Activated CD4-positive, alpha-beta T cell treated with anti-CD3 and anti-CD28 coated beads for 4 hours (primary cell): ENCODE results near the gene RGS11.
"Not testable (repeated sequence)": the region's sequence is repeated elsewhere in the genome, so short reads cannot be mapped to it uniquely, and the experiment has no call there.

ENCODE experiments used
- DNase-seq, 2 donors: peaks; one replicate each; pipeline ENCODE4 v3.0.0-alpha.2; 2020

RGS11 gene

GRCh38 chr16:261031-261691, 14.6 kb downstream of the RGS11 start:
- DNase-seq, result no peak

GRCh38 chr16:260326-260725, 15.4 kb downstream of the RGS11 start:
- DNase-seq, result no peak

- DNase-seq, result no peak
These were observed 15.9 kb downstream of the RGS11 start for GRCh38 chr16:259814-260253.

- no peak for DNase-seq
These were observed 16.5 kb downstream of the RGS11 start for GRCh38 chr16:259226-259625.

GRCh38 chr16:258091-258490, 17.7 kb downstream of the RGS11 start:
- DNase-seq, result not testable (repeated sequence)

DNA sequence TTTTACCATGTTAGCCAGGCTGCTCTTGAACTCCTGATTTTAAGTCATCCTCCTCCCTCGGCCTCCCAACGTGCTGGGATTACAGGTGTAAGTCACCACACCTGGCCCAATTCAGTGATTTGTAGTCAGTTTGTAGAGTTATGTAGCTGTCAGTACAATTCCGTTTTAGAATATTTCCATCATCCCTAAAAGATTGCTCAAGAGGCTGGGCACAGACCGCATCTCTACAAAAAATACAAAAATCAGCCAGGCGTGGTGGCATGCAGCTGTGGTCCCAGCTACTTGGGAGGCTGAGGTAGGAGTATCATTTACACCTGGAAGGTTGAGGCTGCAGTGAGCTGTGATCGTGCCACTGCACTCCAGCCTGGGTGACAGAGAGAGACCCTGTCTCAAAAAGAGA, 20.6 kb downstream of the RGS11 start:
- DNase-seq, result no peak

GRCh38 chr16:254461-254860, 21.3 kb downstream of the RGS11 start:
- DNase-seq, result no peak

- no peak for DNase-seq
These were observed 21.9 kb downstream of the RGS11 start for GRCh38 chr16:253833-254232.

DNA sequence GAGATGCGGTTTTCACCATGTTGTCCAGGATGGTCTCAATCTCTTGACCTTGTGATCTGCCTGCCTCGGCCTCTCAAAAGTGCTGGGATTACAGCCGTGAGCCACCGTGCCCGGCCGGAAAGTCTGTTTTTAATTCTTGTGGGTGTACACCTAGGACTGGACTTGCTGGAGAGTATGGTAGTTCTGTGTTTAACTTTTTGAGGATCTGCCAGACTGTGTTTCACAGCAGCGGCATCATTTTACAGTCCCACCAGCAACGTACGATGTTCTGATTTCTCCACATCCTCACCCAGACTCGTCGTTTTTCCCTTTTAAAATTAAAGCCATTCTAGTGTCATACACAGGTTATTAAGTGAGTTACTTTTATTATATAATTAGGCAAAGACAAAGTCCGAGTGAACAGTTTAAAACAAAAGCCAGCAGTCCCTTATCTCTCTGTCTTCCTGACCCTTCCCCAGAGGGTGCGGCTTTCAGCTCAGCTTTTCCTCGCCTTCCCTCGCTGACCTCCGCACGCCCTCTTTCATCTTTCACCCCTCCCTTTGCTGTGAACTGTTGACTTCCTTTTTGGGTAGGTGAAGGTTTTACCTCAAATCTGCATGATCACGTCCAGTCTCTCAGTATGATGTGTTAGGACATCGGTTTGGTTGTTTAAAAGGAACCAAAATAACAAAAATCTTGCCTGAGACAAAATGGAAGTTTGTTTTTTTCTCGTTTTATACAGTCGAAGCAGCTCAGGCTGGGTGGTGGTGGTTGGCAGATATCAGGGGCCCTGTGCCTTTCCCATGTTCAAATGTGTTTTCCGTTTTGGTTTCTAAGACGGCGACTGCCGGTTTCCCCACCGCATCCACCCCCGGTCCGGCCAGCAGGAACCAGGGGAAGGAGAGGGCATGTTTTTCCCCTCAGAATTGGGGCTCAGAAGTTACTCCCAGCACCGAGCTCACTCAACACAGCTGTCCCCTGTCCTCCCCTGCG, 23.1 kb downstream of the RGS11 start:
- DNase-seq, result no peak

- no peak for DNase-seq
These were observed 26.3 kb downstream of the RGS11 start for GRCh38 chr16:249431-249830.

- DNase-seq, result no peak
These were observed 28.7 kb downstream of the RGS11 start for GRCh38 chr16:247027-247426.

DNA sequence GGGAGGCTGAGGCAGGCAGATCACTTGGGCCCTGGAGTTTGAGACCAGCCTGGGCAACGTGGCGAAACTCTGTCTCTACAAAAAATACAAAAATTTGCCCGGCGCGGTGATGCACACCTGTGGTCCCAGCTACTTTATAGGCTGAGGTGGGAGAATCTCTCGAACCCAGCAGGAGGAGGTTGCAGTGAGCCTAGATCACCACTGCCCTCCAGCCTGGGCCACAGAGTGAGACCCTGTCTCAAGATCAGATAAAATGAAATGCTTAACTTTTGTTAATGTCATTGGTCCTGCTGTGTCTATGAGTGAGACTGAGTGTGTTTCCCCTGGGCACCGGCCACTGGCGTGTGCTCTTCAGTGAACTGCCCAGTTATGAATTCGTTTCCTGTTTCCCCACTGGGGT, 30.6 kb downstream of the RGS11 start:
- DNase-seq, result no peak

- no peak for DNase-seq
These were observed 32.4 kb downstream of the RGS11 start for GRCh38 chr16:243348-243747.

- DNase-seq, result no peak
These were observed 33.5 kb downstream of the RGS11 start for GRCh38 chr16:242281-242680.

DNA sequence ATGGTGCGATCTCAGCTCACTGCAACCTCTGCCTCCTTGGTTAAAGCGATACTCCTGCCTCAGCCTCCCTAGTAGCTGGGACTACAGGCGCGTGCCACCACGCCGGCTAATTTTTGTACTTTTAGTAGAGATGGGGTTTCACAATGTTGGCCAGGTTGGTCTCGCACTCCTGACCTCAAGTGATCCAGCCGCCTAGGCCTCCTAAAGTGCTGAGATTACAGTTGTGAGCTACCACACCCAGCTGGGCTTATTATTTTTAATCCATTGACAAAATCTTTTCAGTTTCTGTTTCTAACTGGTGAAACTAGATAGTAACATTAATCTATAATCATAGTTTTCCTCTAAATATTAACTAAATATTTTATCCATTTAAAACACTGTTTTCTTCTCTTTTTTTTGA, 35.2 kb downstream of the RGS11 start:
- no peak for DNase-seq

GRCh38 chr16:239948-240277, 35.8 kb downstream of the RGS11 start:
- no peak for DNase-seq

DNA sequence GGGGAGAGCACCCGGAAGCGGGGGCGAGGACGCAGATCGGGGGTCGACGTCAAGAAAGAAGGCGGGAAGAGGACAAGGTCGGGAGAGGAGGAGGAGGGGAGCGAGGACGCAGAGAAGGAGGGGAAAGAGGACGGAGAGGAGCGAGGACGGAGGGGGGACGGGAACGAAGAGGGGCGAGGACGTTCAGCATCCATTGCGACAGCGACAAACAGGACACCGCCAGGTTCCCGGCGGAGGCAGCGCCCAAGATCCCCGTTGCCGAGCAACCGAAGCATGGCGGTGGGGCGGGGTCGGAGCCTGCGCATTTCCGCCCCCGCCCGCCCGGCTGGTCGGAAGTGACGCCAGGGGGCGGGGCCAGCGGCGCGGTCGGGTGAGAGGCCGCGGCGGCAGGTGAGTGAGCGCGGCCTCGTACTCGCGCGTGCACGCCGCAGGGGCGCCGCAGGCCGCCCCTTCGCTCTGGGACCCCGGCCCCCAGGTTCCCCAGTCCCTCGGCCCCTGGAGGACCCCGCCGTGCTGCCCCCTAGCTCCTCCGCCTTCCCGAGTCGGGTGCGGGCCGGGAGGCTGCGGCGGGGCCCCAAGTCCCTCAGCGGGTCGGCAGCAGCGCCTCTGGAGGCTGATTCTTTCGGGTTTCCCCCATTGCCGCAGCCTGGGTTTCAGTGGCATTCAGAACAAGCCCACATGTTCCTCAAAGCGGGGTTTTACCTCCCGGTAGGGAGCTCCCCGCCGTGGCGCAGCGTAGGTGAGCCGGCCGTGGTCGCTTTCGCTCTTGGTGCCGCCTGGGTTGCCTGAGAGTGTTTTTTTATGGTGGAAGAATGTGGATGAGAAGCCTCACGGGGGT, 41.1 kb downstream of the RGS11 start, which contains the start of gene FAM234A:
TSS of gene FAM234A (plus strand) at position 354 of the 838 bp plus-strand sequence. CDS start 19,593 bp downstream, outside the sequence.
- DNase-seq, result peak; percentile 94 to 97

DNA sequence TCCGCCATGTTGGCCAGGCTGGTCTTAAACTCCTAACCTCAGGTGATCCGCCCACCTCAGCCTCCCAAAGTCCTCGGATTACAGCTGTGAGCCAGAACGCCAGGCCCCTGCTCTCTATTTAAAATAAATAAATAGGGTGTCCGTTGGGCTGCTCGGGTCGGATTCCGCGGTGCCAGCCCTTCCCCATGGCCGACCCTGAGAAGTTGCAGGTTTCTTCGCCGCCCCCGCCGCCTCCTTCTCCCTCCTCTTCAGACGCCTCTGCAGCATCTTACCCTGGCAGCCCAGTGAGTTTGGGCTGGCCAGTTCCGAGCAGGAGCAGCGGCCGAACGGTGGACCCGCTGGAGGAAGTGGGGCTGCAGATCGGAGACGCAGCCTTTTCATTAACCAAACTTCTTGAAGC, 44.8 kb downstream of the RGS11 start:
- DNase-seq, result no peak

GRCh38 chr16:230351-230750, 45.4 kb downstream of the RGS11 start:
- DNase-seq, result not testable (repeated sequence)

GRCh38 chr16:229731-230281, 45.9 kb downstream of the RGS11 start:
- no peak for DNase-seq

DNA sequence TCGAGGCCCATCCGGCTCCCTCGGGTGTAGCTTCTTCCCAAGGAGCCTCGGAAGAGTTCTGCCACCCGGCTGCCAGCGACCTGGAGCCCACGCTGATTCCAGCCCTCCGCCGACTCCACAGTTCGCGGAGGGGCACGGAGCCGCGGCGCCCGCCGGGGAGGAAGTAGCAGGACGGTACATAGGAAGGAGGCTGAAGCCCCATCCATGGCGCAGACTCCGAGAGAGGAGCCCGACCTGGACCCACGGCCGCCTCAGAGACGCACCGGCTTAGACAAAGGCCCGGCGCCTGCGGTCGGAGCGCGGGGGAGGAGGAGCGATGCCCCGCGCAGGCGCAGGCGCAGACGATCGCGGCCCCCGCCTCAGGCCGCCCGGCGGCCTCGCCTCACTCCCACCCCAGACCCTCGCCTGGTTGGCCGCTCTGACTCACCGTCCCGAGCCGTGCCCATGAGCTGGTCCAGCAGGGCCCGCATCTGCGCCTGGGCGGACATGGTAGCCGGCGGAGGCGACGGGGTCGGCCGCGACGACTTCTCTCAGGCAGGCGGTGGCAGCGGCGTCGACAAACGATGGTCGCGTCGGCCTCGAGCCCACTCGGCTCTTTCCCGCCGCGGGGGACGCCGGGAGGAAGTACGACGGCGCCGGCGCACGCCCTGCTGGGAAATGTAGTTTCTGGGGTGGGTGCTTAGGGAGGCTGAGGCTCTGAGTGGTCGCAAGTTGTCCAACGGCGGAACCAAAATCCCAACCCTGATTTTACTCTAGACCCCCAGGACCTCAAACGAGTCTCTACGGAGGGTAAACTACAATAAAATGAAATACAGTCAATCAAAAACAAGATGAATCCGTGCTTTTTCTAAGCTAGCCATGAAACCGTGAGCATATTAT, 46.7 kb downstream of the RGS11 start, which contains the start of gene LUC7L:
TSS of gene LUC7L (minus strand) at position 598 of the 879 bp plus-strand sequence. CDS start at position 488, 110 bp downstream.
- peak; percentile 83 to 84 for DNase-seq
